GM10266 (cell line): ENCODE data around the gene OAT.
"Not testable (repeated sequence)": the region's sequence is repeated elsewhere in the genome, so short reads cannot be mapped to it uniquely, and the experiment has no call there.

Experiments
- DNase-seq: peaks from one replicate; pipeline ENCODE4 v3.0.0; 2012; ENCODE audit errors: extremely low spot score
- TF ChIP-seq, protein P1 (sequence below): IDR thresholded peaks from 2 replicates; pipeline ENCODE4 v1.5.1; 2012; ENCODE audit warnings: mild to moderate bottlenecking, low read depth; ENCODE audit not compliant: control insufficient read depth, insufficient read depth; ENCODE audit errors: missing control alignments

Gene OAT

DNA sequence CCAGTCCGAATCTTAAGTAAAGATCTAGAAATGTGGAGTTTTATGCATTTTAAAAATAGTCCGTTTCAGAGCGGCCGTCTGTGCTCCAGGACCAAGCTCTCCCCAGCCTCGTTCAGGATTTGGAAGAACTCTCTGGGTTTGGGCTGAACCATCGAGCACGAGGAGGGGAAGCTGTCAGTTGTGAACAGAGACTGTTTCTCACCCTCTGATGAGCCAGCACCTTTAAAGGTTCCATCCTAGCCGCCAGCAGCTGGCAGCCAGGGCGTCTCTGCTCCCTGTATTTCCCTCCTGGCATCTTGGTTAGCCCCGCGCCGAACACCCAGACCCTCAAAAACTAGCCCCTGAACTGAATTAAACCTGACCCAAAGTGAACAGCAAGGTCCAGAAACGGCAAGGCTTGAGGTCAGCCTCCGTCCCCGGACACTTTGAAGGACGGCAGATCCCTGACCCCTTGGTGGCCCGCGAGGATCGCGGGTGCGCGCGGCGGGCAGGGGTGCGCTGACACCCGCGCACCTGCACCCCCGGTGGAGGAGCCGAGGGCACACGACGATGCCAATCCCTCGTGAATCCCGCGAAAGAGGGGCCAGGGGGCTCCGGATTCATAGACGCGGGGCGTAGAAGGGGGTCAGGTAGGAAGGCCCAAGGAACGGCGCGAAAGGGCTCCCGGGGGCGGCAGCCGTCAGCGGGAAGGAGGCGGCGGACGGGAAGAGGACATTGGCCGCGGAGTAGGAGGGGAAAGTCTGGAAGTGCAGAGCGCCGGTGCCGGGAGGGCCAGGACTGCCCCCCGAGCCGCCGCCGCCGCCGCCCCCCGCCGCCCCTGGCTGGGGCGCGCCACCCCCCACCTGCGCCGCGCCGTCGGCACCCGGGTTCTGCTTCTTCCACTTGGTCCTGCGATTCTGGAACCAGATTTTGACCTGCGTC, 28.4 kb upstream of the OAT start:
- TF ChIP-seq, protein P1, sequence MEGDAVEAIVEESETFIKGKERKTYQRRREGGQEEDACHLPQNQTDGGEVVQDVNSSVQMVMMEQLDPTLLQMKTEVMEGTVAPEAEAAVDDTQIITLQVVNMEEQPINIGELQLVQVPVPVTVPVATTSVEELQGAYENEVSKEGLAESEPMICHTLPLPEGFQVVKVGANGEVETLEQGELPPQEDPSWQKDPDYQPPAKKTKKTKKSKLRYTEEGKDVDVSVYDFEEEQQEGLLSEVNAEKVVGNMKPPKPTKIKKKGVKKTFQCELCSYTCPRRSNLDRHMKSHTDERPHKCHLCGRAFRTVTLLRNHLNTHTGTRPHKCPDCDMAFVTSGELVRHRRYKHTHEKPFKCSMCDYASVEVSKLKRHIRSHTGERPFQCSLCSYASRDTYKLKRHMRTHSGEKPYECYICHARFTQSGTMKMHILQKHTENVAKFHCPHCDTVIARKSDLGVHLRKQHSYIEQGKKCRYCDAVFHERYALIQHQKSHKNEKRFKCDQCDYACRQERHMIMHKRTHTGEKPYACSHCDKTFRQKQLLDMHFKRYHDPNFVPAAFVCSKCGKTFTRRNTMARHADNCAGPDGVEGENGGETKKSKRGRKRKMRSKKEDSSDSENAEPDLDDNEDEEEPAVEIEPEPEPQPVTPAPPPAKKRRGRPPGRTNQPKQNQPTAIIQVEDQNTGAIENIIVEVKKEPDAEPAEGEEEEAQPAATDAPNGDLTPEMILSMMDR = no peak
- no peak for DNase-seq

DNA sequence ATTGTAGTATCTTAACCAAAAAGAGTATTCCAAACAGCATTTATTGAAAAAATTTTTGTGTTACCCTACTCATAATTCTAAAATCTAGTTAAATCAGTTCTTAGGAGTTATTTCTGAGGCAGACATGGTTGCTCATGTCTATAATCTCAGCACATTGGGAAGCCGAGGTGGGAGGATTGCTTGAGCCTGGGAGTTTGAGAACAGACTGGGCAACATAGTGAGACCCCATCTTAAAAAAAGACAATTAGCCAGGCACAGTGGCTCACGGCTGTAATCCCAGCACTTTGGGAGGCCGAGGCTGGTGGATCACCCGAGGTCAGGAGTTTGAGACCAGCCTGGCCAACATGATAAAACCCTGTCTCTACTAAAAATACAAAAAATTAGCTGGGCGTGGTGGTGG, 23.0 kb upstream of the OAT start:
- DNase-seq = not testable (repeated sequence)

DNA sequence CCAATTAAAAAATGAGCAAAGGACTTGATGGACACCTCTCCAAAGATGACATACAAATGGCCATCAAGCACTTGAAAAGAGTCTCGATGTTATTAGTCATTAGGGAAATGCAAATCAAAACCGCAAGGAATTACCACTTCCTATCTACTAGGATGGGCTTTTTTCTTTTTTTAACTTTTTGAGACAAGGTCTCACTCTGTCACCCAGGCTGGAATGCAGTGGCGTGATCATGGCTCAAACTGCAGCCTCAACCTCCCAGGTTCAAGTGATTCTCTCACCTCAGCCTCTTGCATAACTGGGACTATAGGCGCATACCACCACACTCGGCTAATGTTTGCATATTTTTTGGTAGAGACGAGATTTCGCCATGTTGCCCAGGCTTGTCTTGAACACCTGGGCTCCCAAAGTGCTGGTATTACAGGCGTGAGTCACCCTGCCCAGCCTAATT, 17.5 kb upstream of the OAT start:
- no peak for DNase-seq
- TF ChIP-seq, protein P1 = no peak

DNA sequence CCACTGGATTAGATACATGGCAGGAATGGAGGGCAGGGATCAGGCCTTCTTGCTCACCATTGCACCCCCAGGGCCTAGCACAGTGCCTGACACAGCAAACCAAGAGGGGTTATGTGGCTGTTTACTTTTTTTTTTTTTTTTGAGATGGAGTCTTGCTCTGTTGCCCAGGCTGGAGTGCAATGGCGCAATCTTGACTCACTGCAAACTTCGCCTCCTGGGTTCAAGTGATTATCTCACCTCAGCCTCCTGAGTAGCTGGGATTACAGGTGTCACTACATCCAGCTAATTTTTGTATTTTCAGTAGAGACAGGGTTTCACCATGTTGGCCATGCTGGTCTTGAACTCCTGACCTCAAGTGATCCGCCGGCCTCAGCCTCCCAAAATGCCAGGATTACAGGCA, 17.0 kb upstream of the OAT start:
- DNase-seq = not testable (repeated sequence)

DNA sequence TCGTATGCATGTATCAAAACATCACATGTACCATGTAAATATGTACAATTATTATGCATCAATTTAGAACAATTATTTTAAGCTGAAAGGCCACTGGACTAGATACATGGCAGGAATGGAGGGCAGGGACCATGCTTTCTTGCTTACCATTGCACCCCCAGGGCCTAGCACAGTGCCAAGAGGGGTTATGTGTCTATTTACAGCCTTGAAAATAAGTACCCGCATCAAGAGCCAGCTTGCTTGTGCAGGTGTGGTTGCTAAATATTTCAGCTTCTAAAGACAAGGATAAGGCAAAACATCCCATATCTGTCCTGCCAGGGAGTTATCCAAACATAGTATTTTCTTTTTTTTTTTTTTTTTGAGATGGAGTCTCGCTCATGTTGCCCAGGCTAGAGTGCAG, 14.7 kb upstream of the OAT start:
- DNase-seq = no peak
- TF ChIP-seq, protein P1 = no peak

DNA sequence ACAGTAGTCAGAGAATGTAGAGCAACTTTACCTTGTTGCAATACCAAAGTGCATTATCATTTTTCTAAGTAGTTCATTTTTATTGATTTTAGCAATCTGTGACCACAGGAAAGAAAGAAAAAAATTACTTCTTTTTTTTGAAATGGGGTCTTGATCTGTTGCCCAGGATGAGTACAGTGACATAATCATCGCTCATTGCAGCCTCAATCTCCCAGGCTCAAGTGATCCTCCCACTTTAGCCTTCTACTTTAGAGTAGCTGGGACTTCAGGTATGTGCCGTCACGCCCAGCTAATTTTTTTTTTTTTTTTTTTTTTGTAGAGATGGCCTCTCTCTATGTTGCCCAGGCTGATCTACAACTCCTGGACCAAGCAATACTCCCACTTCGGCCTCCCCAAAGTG, 11.4 kb upstream of the OAT start:
- TF ChIP-seq, protein P1 = no peak
- DNase-seq = no peak

DNA sequence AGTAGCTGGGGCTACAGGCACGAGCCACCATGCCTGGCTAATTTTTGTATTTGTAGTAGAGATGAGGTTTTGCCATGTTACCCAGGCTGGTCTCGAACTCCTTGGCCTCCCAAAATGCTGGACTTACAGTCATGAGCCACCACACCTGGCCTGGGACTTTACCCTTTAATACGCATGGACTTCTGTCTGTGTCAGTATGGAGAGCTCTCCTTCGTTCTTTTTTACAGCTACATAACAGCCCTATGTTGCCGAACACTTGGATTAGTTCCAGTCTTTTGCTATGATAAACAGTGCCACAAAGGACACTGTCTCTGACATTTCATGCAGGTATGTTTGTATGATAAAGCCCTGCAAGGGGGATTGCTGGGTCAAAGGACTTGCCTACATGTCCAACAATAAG, 10.9 kb upstream of the OAT start:
- TF ChIP-seq, protein P1 = no peak
- no peak for DNase-seq

DNA sequence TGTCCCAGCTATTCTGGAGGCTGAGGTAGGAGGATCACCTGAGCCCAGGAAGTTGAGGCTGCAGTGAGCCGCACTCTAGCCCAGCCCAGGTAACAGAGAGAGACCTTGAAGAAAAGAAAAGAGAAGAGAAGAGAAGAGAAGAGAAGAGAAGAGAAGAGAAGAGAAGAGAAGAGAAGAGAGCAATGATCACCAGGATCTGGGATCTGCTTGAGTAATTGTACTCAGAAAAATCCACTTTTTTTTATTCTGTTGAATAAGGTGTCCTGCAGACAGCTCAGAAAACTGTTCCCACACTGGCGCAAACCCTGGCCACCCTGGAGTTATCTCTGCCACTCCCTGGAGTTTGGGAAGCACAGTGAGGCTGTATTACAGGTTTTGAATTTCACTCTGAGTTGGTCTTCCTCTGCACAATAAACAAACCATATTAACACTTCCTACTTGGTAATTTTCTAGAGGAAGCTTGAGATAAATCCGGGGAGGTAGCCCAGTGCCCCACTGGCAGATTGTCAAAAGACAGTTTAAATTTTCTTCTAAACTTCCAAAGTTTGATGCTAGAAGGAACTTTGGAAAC, 9.6 kb upstream of the OAT start:
- no peak for DNase-seq
- TF ChIP-seq, protein P1 = no peak
